Retinal pigment epithelial cell (primary cell): ENCODE measurements around the gene ZFAND2B.

Experiments used
- DNase-seq: peaks from one replicate; pipeline ENCODE4 v3.0.0-alpha.2; 2010; ENCODE audit warnings: low read depth
- H3K4me3 ChIP-seq: 2 replicates; pipeline ENCODE4 v1.5.1; 2011; ENCODE audit warnings: mild to moderate bottlenecking, low read length, control low read depth, moderate library complexity
- CTCF ChIP-seq: conservative IDR thresholded peaks from 2 replicates; pipeline ENCODE4 v1.5.1; 2011; ENCODE audit warnings: low read depth, low read length, control low read depth, inconsistent platforms

Gene ZFAND2B

GRCh38 chr2:219207134-219207883 lies 727 bp downstream of the ZFAND2B start:
- DNase-seq, result no peak
- H3K4me3 ChIP-seq, result peak overlapping the region; percentile 71
- TF ChIP-seq CTCF, result no peak

- no peak for DNase-seq
- H3K4me3 ChIP-seq, result no peak overlapping the region
- no peak for TF ChIP-seq CTCF
Measured at GRCh38 chr2:219207884-219208740, 1.5 kb downstream of the ZFAND2B start.

GRCh38 chr2:219209236-219210195 lies 2.9 kb downstream of the ZFAND2B start:
- DNase-seq, result no peak
- no peak for TF ChIP-seq CTCF
- no peak overlapping the region for H3K4me3 ChIP-seq

- DNase-seq, result no peak
- H3K4me3 ChIP-seq, result no peak overlapping the region
- no peak for TF ChIP-seq CTCF
Measured at GRCh38 chr2:219210196-219210885, 3.8 kb downstream of the ZFAND2B start.

- TF ChIP-seq CTCF, result no peak
- H3K4me3 ChIP-seq, result no peak overlapping the region
- DNase-seq, result no peak
Measured at GRCh38 chr2:219210886-219211362, 4.3 kb downstream of the ZFAND2B start.

- TF ChIP-seq CTCF, result no peak
- no peak for DNase-seq
- H3K4me3 ChIP-seq, result no peak overlapping the region
Measured at GRCh38 chr2:219213026-219213415, 6.4 kb downstream of the ZFAND2B start.
